Endothelial cell (in vitro differentiated cells): ENCODE measurements around the gene S100A8. TPM values are rescaled to one million over a fixed set of nuclear protein-coding genes. Genes with fewer than 3 reads are reported as not detected.
A peak's percentile ranks its signal among the peaks of the same experiment; 100 is the strongest.

Experiments used
- DNase-seq: peaks from one replicate; pipeline ENCODE4 v3.0.0; 2021; ENCODE audit warnings: low spot score
- H3K27ac Mint-ChIP-seq: one replicate; pipeline ENCODE4 v1.8.0; 2021; ENCODE audit warnings: mixed read lengths, inconsistent platforms; ENCODE audit not compliant: unreplicated experiment
- H3K27me3 Mint-ChIP-seq: one replicate; pipeline ENCODE4 v1.8.0; 2021; ENCODE audit warnings: mild to moderate bottlenecking, moderate library complexity, mixed read lengths, inconsistent platforms; ENCODE audit not compliant: unreplicated experiment
- H3K36me3 Mint-ChIP-seq: one replicate; pipeline ENCODE4 v1.8.0; 2021; ENCODE audit warnings: mild to moderate bottlenecking, low read depth, mixed read lengths, inconsistent platforms; ENCODE audit not compliant: unreplicated experiment
- H3K4me1 Mint-ChIP-seq: one replicate; pipeline ENCODE4 v1.8.0; 2021; ENCODE audit warnings: mild to moderate bottlenecking, mixed read lengths, inconsistent platforms; ENCODE audit not compliant: unreplicated experiment
- H3K4me3 Mint-ChIP-seq: one replicate; pipeline ENCODE4 v1.8.0; 2021; ENCODE audit warnings: mild to moderate bottlenecking, mixed read lengths, inconsistent platforms; ENCODE audit not compliant: unreplicated experiment
- H3K9me3 Mint-ChIP-seq: one replicate; pipeline ENCODE4 v1.8.0; 2021; ENCODE audit warnings: mixed read lengths, inconsistent platforms; ENCODE audit not compliant: unreplicated experiment
- total RNA-seq: library from RNA; stranded (reverse); fragmentation: NEBNext Ultra II Directional; extraction: Animal tissue kit (Norgen Biotek cat#: 25700); gene quantifications from one replicate; pipeline ENCODE4 v1.2.1, GENCODE V29; 2021; ENCODE audit not compliant: unreplicated experiment
- TF ChIP-seq, protein P1 (sequence below): fragments of 200-600 bp; sonication (generic); IDR thresholded peaks from one replicate; pipeline ENCODE4 v1.5.0; 2021; ENCODE audit warnings: antibody characterized with exemption; ENCODE audit not compliant: unreplicated experiment

The S100A8 gene
- total RNA-seq, 1 donor from 2014 or later, result not detected

DNA sequence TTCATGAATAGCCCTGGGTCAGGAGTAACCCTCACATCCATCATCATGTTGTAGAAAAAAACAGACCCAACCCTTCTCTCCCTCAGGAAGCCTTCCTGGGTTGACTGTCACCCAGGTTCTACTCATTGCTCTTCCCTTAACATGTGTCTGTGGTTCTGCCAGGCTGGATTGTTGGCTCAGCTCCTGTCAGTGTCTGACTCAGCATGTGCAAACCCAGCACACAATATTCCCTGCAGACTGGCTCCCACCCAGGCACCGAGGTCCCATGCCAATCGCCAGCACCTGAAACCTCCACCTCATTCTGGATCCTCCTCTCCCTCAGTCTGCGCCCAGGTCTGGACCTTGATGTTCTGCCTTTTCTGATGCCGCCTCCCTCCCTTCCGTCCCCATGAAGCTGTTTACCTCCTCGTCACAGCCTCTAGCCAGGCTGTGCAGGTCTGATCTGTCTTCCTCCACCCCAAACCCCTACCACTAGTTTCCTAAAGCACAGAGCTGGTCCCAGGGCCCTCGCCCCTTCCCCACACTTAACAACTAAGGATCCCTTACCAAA is 4.3 kb upstream of the S100A8 start:
- H3K4me3 Mint-ChIP-seq, result no peak overlapping the region

DNA sequence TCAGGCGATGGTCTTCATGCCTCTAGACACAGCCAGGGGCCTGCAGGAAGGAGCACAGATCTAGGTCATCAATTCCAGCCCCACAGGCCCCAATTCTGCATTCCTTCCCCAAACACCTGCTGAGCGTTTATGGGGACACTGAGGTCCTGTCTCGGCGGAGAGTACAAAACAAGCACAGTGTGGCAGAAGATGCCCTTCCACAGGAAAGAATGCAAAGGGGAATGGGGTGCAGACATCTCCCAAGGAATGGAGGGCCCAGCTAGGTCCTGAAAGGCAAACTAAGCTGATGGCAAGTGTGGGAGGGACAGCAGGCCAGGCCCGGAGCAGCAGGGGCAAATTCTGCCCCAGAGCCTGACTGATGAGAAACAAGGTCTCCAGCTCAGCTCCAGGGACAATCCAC is 3.5 kb upstream of the S100A8 start:
- no peak for DNase-seq
- H3K4me3 Mint-ChIP-seq, result no peak overlapping the region
- H3K36me3 Mint-ChIP-seq, result no peaks in the 10 kb centered on the region
- H3K4me1 Mint-ChIP-seq, result no peaks in the 10 kb centered on the region
- TF ChIP-seq, protein P1, sequence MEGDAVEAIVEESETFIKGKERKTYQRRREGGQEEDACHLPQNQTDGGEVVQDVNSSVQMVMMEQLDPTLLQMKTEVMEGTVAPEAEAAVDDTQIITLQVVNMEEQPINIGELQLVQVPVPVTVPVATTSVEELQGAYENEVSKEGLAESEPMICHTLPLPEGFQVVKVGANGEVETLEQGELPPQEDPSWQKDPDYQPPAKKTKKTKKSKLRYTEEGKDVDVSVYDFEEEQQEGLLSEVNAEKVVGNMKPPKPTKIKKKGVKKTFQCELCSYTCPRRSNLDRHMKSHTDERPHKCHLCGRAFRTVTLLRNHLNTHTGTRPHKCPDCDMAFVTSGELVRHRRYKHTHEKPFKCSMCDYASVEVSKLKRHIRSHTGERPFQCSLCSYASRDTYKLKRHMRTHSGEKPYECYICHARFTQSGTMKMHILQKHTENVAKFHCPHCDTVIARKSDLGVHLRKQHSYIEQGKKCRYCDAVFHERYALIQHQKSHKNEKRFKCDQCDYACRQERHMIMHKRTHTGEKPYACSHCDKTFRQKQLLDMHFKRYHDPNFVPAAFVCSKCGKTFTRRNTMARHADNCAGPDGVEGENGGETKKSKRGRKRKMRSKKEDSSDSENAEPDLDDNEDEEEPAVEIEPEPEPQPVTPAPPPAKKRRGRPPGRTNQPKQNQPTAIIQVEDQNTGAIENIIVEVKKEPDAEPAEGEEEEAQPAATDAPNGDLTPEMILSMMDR, result no peak
- peaks cover 2% of the 10 kb centered on the region for H3K27me3 Mint-ChIP-seq
- no peaks in the 10 kb centered on the region for H3K9me3 Mint-ChIP-seq
- no peak overlapping the region for H3K27ac Mint-ChIP-seq

More for the DNA sequence above, 4.3 kb upstream of the S100A8 start:
- TF ChIP-seq, protein P1, result no peak
- Mint-ChIP-seq H3K4me1 (no peaks in the 10 kb centered on the region), H3K27me3 (peaks cover 4% of the 10 kb centered on the region), H3K36me3 (no peaks in the 10 kb centered on the region), H3K9me3 (no peaks in the 10 kb centered on the region), H3K27ac (no peak overlapping the region)
- no peak for DNase-seq

DNA sequence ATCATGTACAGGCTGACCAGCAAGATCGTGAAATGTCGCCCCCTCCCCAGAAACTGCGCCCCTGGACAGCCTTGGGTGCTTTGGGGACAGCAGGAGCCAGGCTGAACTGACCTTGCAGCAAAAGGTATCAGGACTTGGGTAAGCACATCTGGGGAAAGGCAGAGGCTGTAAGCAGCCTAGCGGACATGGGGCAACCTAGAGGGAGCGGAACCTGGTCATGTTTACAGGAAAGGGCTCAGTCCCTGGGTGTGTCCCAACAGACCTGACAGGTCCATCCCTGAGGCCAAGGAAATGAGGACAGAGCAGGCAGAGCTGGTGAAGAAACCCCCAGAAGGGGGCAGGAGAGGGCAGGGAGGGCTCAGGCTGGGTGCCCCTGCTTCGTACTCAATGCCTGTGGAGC is 3.1 kb upstream of the S100A8 start:
- Mint-ChIP-seq H3K9me3 (no peaks in the 10 kb centered on the region), H3K4me3 (no peak overlapping the region), H3K36me3 (no peaks in the 10 kb centered on the region), H3K27me3 (peaks cover 1% of the 10 kb centered on the region), H3K4me1 (no peaks in the 10 kb centered on the region), H3K27ac (no peak overlapping the region)
- no peak for DNase-seq
- TF ChIP-seq, protein P1, result no peak

DNA sequence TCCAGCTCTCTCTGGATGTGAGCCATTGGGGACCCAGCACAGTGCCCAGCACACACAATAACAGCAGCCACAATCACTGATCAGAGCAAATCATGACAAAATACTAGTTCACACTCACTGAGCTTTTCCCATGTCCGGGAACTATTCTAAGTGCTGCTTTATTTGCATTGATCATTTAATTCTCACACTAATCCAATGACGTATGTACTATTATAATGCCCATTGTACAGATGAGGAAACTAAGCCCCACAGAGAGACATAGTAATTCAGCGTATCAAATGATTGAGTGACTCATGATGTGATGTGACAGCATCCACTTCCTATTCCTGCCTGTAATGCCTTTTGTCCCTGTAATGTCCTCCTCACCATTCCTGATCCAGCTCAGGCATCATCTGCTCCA is 1.9 kb upstream of the S100A8 start:
- no peak overlapping the region for H3K4me3 Mint-ChIP-seq
- peak overlapping the region; percentile 53 for H3K27ac Mint-ChIP-seq
- H3K27me3 Mint-ChIP-seq, result peaks cover 1% of the 10 kb centered on the region
- TF ChIP-seq, protein P1, result no peak
- DNase-seq, result no peak
- no peaks in the 10 kb centered on the region for H3K9me3 Mint-ChIP-seq
- no peaks in the 10 kb centered on the region for H3K36me3 Mint-ChIP-seq
- H3K4me1 Mint-ChIP-seq, result no peaks in the 10 kb centered on the region

DNA sequence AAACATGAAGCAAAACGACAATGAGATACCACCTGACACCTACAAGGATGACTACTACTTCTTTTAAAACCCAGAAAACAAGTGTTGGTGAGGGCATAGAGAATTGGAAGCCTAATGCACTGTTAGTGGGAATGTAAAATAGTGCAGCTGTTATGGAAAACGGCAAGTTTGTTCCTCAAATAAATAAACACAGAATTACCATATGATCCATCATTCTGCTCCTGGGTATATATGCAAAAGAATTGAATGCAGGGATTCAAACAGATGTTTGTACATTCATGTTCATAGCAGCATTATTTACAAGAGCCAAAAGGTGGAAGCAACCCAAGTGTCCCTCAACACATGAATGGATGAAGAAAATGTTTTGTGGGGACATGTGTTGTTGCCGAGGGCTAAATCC is 1.4 kb upstream of the S100A8 start:
- H3K4me3 Mint-ChIP-seq, result no peak overlapping the region
- no peaks in the 10 kb centered on the region for H3K9me3 Mint-ChIP-seq
- no peak for DNase-seq
- H3K36me3 Mint-ChIP-seq, result no peaks in the 10 kb centered on the region
- H3K4me1 Mint-ChIP-seq, result no peaks in the 10 kb centered on the region
- H3K27me3 Mint-ChIP-seq, result peaks cover 1% of the 10 kb centered on the region
- TF ChIP-seq, protein P1, result no peak
- H3K27ac Mint-ChIP-seq, result no peak overlapping the region
